SH-SY5Y (cell line): ENCODE measurements around the gene PLET1.

Experiments used
- GATA2 ChIP-seq: IDR thresholded peaks from 2 replicates; pipeline ENCODE4 v1.6.1; 2011; ENCODE audit warnings: mild to moderate bottlenecking, low read depth, low read length
- GATA3 ChIP-seq: IDR thresholded peaks from 2 replicates; pipeline ENCODE4 v1.6.1; 2011; ENCODE audit warnings: low read depth, mild to moderate bottlenecking, low read length, moderate library complexity

GRCh38 chr11:112237451-112237850 is 23.2 kb downstream of the PLET1 start:
- TF ChIP-seq GATA2 (no peak), GATA3 (no peak)
